Measurements from ENCODE around the gene CACNA2D3.

CACNA2D3 gene

DNA sequence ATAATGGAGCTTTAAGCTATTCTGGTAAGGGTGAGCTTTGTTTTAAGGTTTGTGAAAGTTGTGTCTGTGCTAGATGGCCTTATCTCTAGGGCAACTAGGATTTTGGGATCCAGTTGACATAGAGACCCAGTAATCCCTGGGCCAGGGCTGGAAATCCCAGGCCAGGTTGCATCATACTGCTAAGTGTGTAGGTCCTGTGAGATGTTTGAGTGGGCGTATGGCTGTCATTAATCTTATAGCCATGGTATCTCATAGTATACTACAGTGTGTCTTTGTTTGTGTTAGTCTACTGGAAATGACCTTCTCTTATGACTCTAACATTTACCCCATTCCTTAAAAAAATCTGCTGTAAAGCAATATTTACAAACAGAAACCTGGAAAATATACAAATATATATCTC lies 151.4 kb downstream of the CACNA2D3 start:
- DNase-seq (ENCODE audit: low read depth in 3 of 3): no peak

GRCh38 chr3:54274607-54275006 lies 152.3 kb downstream of the CACNA2D3 start:
- DNase-seq (ENCODE audit: low read depth in 3 of 3): no peak

DNA sequence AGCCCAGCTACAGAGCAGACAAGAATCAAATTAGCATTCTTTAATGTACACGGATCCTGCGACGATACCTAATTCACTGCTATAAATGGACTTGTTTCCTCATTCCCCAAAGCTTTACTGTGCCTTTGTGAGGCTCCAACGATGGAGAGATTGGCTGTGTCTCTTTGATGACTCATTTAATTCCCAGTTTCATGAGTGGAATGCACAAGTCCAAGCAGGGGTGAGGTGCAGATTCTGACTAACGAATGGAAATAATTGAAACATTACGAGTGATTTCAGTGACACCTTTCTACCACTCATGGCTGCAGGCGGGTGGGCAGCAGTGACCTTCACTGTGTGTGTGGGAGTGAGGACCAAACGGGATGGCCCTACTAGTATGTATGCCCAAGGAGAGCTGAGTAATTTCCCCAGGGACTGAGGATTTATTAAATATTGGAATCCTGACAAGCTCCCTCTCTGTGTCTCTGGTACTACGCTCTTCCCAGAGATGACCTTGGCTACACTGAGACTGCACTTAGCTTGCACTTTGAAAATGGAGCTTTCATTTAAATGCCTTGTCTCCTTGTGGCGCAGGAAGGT lies 156.7 kb downstream of the CACNA2D3 start:
- no peak for DNase-seq (ENCODE audit: low read depth in 3 of 3)

DNA sequence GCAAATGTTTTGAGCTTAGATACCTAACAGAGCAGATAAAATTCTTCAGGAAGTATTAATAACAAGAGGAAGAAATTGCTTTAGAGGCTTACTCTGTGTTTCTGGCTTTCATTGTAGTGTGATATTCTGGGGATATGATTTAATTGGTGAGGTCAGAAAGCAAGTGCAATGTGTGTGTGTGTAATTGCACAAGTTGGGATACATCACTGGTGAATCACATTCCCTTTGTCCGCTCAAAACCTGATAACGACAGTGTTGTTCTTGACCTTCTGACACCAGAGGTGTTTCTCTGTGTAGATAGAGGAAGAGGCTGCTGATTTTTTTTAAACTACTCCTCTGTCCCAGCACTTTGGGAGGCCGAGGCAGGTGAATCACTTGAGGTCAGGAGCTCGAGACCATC lies 161.1 kb downstream of the CACNA2D3 start:
- DNase-seq (ENCODE audit: low read depth in 3 of 3): no peak

DNA sequence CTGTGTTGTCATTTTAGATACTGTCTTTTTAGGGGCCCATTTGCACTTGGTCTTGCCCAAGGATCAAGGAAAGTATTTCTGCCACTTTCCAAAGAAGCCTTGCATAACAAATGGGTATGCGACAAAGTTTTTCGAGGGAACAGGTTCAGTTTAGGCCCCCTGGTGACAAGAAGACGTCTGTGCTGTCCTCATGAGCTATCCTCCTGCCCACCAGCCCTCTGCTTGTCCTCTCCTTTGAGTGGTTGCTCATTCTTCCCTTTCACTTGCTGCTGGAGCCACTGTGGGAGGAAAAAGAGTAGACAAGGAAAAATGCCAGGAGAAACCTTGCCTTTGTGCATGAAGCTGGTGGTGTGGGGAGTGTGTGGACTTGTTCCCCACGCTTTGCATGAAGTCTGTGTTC lies 171.9 kb downstream of the CACNA2D3 start:
- no peak for DNase-seq (ENCODE audit: low read depth in 3 of 3)

DNA sequence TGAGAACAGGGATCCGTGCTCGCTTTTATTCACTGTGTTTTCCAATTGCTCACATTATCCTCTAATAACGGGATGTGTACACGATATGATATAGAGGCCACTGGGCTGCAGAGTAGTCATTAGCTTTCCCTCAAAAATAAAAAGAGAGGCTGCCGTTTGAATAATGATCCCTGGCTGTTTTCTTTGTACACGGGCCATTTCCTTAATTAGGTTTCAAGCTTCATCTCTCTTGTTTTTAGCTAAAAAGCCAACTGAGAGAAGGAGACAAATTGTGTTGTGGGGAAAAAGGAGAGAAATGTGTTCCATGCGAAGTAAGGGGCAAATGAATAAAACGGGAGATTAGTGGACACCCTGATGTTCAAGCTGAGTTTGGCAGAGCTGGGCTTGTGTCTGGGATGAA lies 174.2 kb downstream of the CACNA2D3 start:
- DNase-seq (ENCODE audit: low read depth in 3 of 3): no peak

DNA sequence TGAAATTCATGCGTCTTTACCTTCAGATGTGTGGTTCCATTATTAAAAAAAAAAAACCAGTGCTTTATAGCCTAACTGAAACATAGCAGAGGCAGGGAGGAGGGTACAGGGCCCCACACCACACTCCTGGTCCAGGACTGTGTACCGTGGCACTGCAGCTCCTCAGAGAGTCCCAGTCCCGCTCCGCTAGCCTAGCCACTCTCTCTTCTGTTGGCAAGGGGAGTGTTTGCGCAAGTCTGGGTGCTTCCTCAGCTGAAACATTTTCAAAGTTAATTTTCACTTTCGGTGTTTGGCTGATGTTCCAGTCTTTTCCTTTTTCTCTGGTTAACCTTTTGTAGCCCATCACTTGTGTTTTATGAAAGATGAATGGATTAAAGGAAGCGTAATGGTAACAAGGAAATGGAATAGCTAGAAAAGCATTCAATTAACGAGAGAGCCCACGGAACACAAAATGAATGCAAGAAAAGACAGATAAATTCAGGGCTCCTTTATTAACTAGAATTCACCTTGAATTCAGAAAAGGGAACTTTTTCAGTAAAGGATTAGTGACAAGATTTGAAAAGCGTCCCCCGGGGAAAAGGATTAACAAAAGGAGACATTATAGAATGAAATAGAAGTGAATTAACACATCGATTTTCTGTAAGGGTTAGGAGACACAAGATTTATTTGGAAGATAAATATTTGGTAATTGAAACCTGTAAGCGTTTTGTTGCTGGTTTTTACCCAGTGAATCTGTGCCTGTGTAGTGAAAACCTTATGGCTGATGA lies 177.0 kb downstream of the CACNA2D3 start:
- DNase-seq (ENCODE audit: low read depth in 3 of 3): no peak

- DNase-seq (ENCODE audit: low read depth in 3 of 3): no peak
Measured at GRCh38 chr3:54303517-54304375, 181.4 kb downstream of the CACNA2D3 start.

DNA sequence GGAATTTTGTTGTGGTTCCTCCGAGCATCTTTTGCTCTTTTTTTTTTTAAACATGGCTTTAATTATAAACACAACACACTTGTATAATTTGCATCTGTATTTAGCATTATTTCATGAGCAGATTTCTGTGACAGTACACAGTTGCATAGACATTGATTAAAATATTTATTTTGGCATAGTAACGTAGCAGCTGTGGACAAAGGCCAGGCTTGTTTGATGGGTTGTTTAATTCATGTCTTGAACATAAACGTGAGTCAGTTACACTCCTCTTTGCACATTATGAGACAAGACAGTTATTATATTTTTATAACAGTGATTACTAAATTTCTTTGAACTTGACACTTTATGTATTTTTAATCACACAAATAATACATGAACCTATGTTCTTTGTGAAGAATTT lies 182.5 kb downstream of the CACNA2D3 start:
- no peak for DNase-seq (ENCODE audit: low read depth in 3 of 3)

- DNase-seq (ENCODE audit: low read depth in 3 of 3): no peak
Measured at GRCh38 chr3:54305409-54306099, 183.2 kb downstream of the CACNA2D3 start.

GRCh38 chr3:54307566-54308180 lies 185.3 kb downstream of the CACNA2D3 start:
- no peak for DNase-seq (ENCODE audit: low read depth in 3 of 3)

DNA sequence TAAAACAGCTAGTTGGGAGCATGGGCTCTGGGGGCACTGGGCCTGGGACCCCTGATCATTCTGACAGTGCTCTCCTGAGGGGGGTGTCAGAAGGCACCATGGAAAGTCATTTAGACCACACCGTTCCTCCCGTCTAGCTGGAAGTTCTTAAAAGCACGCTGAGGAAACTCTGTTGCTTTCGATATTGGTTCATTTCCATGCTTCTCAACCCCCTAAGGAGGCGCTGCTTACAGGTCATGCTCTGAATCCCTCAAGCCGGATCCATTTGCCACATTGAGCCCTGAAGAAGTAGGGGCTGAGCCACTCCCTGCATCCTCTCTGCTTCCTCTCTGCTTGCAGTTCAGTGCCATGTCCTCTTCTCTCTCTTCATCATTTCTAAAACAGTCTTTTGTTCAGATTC lies 187.2 kb downstream of the CACNA2D3 start:
- no peak for DNase-seq (ENCODE audit: low read depth in 3 of 3)

DNA sequence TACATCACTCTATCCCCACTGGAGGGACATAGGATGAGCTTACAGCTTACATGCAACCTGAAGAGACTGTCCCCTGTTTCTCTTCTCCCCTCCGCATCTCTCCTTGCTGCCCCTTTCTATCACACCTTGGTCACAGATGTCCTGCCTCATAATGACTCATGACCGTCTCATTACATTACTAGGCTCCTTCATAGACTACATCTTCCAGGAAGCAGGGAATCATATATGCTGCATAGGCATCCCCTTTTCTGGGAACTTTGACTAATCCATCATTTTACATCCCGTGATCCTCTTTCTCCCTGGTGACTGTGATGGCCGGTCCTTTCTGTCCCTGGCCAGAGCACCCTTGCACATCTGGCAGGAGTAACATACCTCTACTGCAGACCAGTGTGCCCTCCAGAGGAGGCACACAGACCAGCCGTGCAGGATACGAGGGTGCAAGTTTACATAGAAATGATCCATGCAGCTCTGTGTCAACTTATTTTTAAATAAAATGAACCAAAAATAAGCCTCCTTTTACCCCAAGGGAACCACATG lies 188.9 kb downstream of the CACNA2D3 start:
- DNase-seq (ENCODE audit: low read depth in 3 of 3): no peak

DNA sequence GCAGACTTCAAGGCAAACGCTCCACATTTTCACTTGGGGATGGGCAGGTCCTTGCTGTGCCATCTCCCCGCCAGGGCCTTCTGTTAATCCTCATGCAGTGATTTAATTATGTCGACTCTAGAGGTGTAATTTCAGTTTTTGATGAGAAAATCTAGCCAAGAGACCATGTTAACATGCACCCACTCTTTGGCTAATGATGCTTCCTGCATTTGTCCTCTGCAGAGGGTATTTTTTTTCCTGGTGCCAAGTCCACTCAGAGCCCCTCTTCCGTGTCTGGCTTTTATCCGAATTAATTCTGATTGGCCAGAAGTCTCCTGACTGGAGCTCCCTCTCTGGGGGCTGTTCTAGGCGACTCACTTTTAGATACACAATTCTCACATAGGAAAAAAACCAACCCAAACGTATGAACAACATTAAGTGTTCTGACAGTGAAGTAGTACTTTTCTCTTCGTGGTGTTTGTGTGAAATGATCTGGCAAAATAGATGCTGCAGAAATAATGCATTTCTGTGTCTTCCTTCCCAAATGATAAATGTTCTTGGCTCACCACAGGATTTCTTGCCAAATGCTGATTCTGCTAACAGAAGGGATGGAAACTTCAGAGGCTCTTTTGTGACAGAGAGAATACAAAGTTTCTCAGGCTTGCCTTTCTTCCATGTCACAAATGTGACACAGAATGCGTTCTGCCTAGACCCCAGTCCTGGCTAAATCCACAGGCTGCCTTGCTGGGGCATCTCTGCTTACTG lies 190.0 kb downstream of the CACNA2D3 start:
- DNase-seq (ENCODE audit: low read depth in 3 of 3): no peak

DNA sequence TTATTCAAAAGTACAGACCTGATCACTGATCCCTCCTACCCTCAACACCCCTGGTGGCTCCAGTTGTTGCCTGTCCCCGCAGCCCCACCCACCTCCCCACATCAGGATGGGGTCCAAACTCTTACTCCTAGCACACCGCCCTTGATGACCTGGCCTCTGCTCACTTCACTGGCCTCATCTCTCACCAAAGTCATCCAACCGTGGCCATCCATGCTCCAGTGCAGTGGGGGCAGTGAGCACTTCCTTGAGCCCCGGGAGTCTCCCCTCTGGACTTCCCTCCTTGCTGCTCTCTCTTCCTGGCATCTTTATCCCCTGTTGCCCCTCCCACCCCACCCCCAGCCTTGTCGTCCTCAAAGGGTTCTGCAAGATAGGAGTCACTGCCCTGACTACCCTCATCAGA lies 191.1 kb downstream of the CACNA2D3 start:
- no peak for DNase-seq (ENCODE audit: low read depth in 3 of 3)

DNA sequence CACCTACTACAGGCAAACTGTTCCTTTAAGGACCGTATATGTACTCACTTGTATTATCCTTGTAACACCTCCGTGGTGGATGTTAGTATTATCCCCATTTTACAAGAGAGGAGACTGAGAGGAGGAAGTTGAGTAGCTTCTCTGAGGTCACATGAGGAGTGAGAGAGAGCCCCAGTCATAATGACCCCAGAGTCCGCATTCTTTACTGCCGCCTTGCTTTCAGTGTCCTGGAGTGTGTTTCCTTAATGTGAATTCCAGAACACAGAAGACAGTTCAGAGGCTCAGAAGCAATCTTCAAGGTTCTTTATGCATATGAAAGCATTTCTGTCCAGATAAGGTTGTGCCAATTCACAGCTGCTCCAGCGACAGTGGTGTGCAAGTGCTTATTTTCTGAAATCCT lies 199.2 kb downstream of the CACNA2D3 start:
- DNase-seq (ENCODE audit: low read depth in 3 of 3): no peak

DNA sequence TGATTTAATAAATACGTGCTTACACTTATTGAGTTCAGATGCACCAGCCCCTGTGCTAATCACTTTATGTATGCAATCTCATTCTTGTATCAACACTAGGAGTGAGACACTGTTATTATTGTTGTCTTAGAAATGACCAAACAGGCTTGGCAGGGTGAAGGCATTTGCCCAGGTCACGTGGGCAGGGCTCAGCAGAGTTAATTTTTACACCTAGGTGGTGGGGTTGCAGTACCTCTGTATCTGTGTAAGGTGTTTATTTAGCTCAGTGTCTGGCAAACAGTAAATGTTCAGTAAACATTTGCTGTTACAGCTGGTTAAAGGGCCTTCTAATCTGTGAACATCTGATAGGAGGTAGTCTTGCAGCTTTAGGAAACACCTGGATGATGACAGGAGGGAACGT lies 200.0 kb downstream of the CACNA2D3 start:
- DNase-seq (ENCODE audit: low read depth in 3 of 3): no peak

- DNase-seq (ENCODE audit: low read depth in 3 of 3): no peak
Measured at GRCh38 chr3:54324103-54324502, 201.8 kb downstream of the CACNA2D3 start.

DNA sequence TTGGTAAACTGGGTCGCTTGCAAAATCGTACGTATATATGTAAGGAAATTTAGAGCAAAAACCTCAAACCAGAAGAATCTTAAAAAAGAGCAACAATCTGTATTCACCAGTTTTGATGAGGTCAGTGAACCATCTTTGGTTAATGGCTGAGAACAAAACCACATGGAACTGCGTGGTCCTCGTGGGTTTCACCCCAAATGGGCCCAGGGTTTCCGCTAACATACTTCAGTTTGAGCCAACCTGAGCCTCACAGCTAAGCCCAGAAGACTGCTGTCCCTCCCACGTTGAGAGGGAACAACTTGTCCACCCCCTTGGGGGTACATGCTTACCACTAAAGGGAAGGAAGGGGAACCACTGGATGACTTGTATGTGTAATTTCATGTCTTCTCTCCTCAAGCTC lies 204.6 kb downstream of the CACNA2D3 start:
- no peak for DNase-seq (ENCODE audit: low read depth in 3 of 3)

DNA sequence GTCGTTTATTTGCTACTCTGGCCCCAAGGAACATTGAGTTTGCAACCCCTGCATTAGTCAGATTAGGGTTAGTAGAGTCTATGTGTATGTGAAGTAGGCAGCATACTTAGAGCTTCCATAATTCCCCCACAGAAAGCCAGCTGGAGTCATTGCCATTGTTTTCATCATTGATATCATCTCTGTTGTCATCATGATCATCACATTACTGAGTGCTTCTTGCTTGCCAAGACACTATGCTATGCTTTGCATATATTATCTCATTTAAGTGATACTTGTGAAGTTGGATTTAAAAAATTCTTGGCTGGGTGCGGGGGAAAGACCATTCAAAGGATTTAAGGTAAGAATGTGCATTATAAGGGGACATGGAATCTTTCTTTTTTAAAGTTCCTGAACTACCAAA lies 209.0 kb downstream of the CACNA2D3 start:
- no peak for DNase-seq (ENCODE audit: low read depth in 3 of 3)

GRCh38 chr3:54337846-54338245 lies 215.5 kb downstream of the CACNA2D3 start:
- no peak for DNase-seq (ENCODE audit: low read depth in 3 of 3)
